Suprapubic skin (tissue), 4 donors: Measurements from ENCODE around the gene AK4.

ENCODE experiments used
- CTCF ChIP-seq, 2 donors: fragments of 200-600 bp in 1 of 2; fragments of 450-650 bp in 1 of 2; sonication (generic) in 1 of 2; IDR thresholded peaks; one replicate each; pipeline ENCODE4 v1.5.1; 2016 to 2019; ENCODE audit warnings: antibody characterized with exemption in 2 of 2, mild to moderate bottlenecking in 1 of 2, moderate library complexity in 1 of 2
- EP300 ChIP-seq: sonication (generic); formaldehyde crosslinking; IDR thresholded peaks from one replicate; pipeline ENCODE4 v1.6.1; 2017; ENCODE audit warnings: antibody characterized with exemption
- POLR2A ChIP-seq, 2 donors: fragments of 450-650 bp; IDR thresholded peaks; one replicate each; pipeline ENCODE4 v1.6.1; 2017; ENCODE audit warnings: antibody characterized with exemption in 2 of 2, mild to moderate bottlenecking in 2 of 2, moderate library complexity in 2 of 2
- POLR2AphosphoS5 ChIP-seq, 3 donors: sonication (generic); formaldehyde crosslinking; IDR thresholded peaks; one replicate each; pipeline ENCODE4 v1.6.1; 2017; ENCODE audit warnings: antibody characterized with exemption in 3 of 3

- TF ChIP-seq CTCF (IDR thresholded peaks at IDR 0.05) (no peak), POLR2AphosphoS5 (IDR thresholded peaks at IDR 0.05) (no peak), POLR2A (IDR thresholded peaks at IDR 0.05) (no peak), EP300 (no peak)
These were observed 110.1 kb downstream of the AK4 start for GRCh38 chr1:65258106-65258505.
